ENCODE measurements around the gene AMBRA1. TPM values are rescaled to one million over a fixed set of nuclear protein-coding genes. Genes with fewer than 3 reads are reported as not detected.

AMBRA1 gene
- total RNA-seq, 1 donor = 18.0 TPM

DNA sequence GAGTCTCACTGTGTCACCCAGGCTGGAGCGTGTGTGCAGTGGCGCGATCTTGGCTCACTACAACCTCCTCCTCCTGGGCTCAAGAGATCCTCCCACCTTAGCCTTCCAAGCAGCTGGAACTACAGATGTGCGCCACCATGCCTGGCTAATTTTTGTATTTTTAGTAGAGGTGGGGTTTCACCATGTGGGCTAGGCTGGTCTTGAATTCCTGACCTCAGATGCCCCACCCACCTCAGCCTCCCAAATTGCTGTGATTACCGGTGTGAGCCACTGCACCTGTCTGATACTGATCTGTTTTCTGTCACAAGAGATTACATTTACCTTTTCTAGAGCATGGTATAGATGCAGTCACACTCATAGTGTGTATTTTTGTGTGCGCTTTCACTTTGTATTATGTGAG is 35.1 kb upstream of the AMBRA1 start:
- DNase-seq (ENCODE audit: low read depth) = no peak
- TF ChIP-seq CTCF (IDR thresholded peaks at IDR 0.05; ENCODE audit: insufficient read depth, low read length) = no peak
- no peak overlapping the region for H3K4me3 ChIP-seq (ENCODE audit: low read depth, low read length)

GRCh38 chr11:46625406-46625805 is 31.6 kb upstream of the AMBRA1 start:
- TF ChIP-seq CTCF (IDR thresholded peaks at IDR 0.05; ENCODE audit: insufficient read depth, low read length) = no peak
- no peak overlapping the region for H3K4me3 ChIP-seq (ENCODE audit: low read depth, low read length)
- DNase-seq (ENCODE audit: low read depth) = no peak

GRCh38 chr11:46618837-46619236 is 25.0 kb upstream of the AMBRA1 start:
- no peak for DNase-seq (ENCODE audit: low read depth)
- TF ChIP-seq CTCF (IDR thresholded peaks at IDR 0.05; ENCODE audit: insufficient read depth, low read length) = no peak
- H3K4me3 ChIP-seq (ENCODE audit: low read depth, low read length) = peak overlapping the region; percentile 98

GRCh38 chr11:46617972-46618314 is 24.1 kb upstream of the AMBRA1 start:
- TF ChIP-seq CTCF (IDR thresholded peaks at IDR 0.05; ENCODE audit: insufficient read depth, low read length) = no peak
- peak overlapping the region; percentile 98 for H3K4me3 ChIP-seq (ENCODE audit: low read depth, low read length)
- no peak for DNase-seq (ENCODE audit: low read depth)

- peak; percentile 89 for TF ChIP-seq CTCF (IDR thresholded peaks at IDR 0.05; ENCODE audit: insufficient read depth, low read length)
- H3K4me3 ChIP-seq (ENCODE audit: low read depth, low read length) = peak within 1 kb of the TSS; percentile 98
- peak; percentile 89 for DNase-seq (ENCODE audit: low read depth)
These were observed 23.5 kb upstream of the AMBRA1 start, which contains the start of the genes ATG13 and HARBI1 for GRCh38 chr11:46617134-46617971. TSS of gene ATG13 (plus strand) at chr11:46617553. CDS start at chr11:46644292, 26,739 bp downstream. TSS of gene HARBI1 (minus strand) at chr11:46617227. CDS start at chr11:46616237, 990 bp downstream.

GRCh38 chr11:46616551-46617133 is 22.8 kb upstream of the AMBRA1 start:
- peak overlapping the region; percentile 98 for H3K4me3 ChIP-seq (ENCODE audit: low read depth, low read length)
- TF ChIP-seq CTCF (IDR thresholded peaks at IDR 0.05; ENCODE audit: insufficient read depth, low read length) = no peak
- no peak for DNase-seq (ENCODE audit: low read depth)

Measured in fibroblast of the aortic adventitia (primary cell).